NCI-H146 treated with DMSO at 0.1 percent for 48 hours (cell line): ENCODE data around the gene CDCA4.
"Not testable (repeated sequence)": the region's sequence is repeated elsewhere in the genome, so short reads cannot be mapped to it uniquely, and the experiment has no call there.

Experiments used
- DNase-seq: peaks from one replicate; lab custom pipeline; 2025; ENCODE audit not compliant: unreplicated experiment; lab: John Stamatoyannopoulos, UW

CDCA4 gene

GRCh38 chr14:105058521-105059034 is 37.7 kb upstream of the CDCA4 start:
- DNase-seq: no peak

- DNase-seq: no peak
These were observed 35.5 kb upstream of the CDCA4 start for GRCh38 chr14:105056303-105056831.

GRCh38 chr14:105055736-105056302 is 34.9 kb upstream of the CDCA4 start:
- no peak for DNase-seq

- no peak for DNase-seq
These were observed 34.5 kb upstream of the CDCA4 start for GRCh38 chr14:105055334-105055733.

- no peak for DNase-seq
These were observed 33.1 kb upstream of the CDCA4 start for GRCh38 chr14:105053996-105054395.

GRCh38 chr14:105053421-105053820 is 32.5 kb upstream of the CDCA4 start:
- DNase-seq: no peak

- DNase-seq: no peak
These were observed 31.2 kb upstream of the CDCA4 start for GRCh38 chr14:105052110-105052458.

- no peak for DNase-seq
These were observed 30.6 kb upstream of the CDCA4 start for GRCh38 chr14:105051182-105052109.

- DNase-seq: peak; percentile 25
These were observed 29.6 kb upstream of the CDCA4 start for GRCh38 chr14:105050551-105050897.

GRCh38 chr14:105049753-105050550 is 29.1 kb upstream of the CDCA4 start:
- DNase-seq: no peak

GRCh38 chr14:105047283-105048016 is 26.6 kb upstream of the CDCA4 start:
- DNase-seq: no peak

GRCh38 chr14:105046891-105047282 is 26.0 kb upstream of the CDCA4 start:
- no peak for DNase-seq

- DNase-seq: peak; percentile 79
These were observed 24.9 kb upstream of the CDCA4 start for GRCh38 chr14:105045710-105046326.

- no peak for DNase-seq
These were observed 22.8 kb upstream of the CDCA4 start for GRCh38 chr14:105043641-105044040.

GRCh38 chr14:105042813-105043212 is 21.9 kb upstream of the CDCA4 start:
- DNase-seq: peak; percentile 53

- no peak for DNase-seq
These were observed 21.2 kb upstream of the CDCA4 start for GRCh38 chr14:105041841-105042765.

- no peak for DNase-seq
These were observed 18.7 kb upstream of the CDCA4 start for GRCh38 chr14:105039458-105040205.

GRCh38 chr14:105035616-105036015 is 14.7 kb upstream of the CDCA4 start:
- not testable (repeated sequence) for DNase-seq
